Fibroblast of skin of left biceps (primary cell): ENCODE data around the gene BST1.
"Not testable (repeated sequence)": the region's sequence is repeated elsewhere in the genome, so short reads cannot be mapped to it uniquely, and the experiment has no call there.

Experiments used
- DNase-seq, 2 experiments: peaks; one replicate each; pipeline ENCODE4 v3.0.0-alpha.2; 2013; ENCODE audit warnings: low read depth in 2 of 2

Gene BST1

DNA sequence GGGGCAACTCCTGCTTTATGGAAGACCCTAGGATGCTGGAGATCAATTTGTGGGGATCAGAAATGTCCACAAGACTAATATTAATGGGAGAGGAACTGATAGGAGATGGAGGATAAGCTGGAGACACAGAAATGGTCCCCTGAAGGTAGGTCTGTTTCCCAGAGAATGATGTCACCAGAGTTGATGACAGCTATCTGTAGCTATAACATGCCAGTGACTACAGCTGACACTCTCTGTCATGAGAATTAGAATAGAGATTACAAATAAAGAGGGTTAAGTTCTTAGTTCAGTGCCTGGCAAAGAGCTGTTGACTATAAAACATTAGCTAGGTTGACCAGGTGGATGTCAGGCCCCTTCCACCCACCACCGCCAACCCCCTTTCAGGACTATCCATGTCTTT, 9.3 kb downstream of the BST1 start:
- no peak for DNase-seq

DNA sequence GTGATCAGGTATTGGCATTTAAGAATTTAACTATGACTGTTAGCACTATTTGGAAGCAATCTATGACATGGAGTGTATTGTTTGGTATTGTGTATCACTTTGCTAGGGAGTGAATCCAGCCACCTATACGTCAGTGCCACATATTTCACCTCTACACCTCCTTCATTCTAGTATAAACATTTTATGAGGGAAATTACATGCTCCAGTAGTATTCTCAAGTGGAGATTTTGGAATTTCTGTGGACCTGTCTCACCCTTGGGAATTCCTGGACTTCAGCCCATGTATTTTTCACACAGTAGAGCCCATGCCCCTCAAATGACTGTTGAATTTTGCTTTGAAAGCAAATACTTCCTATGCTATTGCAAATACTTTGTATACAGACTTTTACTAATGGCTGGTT, 11.3 kb downstream of the BST1 start:
- no peak for DNase-seq

DNA sequence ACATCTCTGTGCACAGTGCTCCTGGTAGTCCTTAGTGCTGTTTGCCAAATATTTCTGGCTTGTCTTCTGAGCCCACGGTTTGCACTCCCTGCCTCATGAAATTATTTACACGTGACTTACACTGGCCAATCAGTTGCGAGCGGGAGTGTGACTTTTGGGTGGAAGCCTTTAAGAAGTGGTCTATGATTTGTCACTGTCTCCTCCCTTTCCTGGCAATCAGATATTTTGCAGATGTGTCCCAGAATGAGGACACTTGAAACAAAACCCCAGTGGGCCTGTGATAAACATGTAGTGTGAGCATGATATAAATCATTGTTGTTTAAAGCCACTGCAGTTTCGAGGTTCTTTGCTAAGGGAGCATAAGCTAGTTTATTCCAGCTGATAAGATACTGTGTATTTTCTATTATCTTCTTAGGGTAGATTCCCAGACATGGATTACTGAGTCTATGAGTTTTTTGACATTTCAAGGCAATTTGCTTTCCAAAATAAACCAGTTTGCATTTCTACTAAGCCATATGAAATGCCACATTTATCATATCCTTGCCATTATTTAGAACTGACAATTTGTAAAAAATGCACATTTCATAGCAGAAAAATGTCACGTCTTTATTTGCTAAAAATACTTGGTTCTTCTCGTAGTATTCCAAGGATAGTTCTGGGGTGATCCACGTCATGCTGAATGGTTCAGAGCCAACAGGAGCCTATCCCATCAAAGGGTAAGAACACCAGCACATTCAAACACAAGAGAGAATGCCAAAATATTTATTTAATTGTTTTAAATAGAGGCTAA, 12.0 kb downstream of the BST1 start:
- no peak for DNase-seq

DNA sequence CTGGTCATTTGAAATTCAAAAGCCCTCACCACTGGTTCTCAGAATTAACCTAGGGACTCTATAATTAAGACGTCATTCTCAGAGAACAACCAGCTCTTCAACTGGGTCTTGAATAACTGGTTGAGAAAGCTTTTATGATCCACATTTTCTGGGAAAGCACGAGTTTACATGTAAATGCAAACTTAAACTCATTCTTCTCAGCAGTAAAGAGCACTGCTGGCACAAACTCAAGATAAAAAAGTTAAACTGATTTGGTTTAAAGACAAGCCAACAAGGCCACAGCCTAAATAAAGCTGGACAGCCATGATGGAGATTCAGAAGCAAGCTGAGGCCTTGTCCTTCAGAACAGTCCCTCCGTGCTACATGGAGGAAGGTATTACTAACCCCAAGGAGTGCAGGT, 13.2 kb downstream of the BST1 start:
- DNase-seq = no peak

DNA sequence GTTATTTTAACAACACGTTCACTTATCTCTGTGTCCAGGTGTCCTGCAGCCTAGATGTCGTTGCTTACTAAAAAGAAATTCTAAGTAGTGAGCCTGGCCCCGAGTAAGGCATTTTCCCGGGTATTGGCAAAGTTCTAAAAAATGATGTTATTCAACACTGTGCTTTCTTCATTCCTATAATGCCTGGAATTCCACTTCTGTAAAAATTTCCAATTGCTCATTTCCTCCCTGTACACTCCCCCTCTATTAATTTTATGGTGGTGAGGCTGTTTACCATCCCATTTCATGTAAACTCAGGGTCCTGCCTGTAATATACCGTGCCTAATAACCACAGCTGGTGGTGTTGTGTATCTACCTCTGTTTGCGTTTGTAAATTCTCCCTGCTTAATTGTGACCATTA, 14.2 kb downstream of the BST1 start:
- no peak for DNase-seq

DNA sequence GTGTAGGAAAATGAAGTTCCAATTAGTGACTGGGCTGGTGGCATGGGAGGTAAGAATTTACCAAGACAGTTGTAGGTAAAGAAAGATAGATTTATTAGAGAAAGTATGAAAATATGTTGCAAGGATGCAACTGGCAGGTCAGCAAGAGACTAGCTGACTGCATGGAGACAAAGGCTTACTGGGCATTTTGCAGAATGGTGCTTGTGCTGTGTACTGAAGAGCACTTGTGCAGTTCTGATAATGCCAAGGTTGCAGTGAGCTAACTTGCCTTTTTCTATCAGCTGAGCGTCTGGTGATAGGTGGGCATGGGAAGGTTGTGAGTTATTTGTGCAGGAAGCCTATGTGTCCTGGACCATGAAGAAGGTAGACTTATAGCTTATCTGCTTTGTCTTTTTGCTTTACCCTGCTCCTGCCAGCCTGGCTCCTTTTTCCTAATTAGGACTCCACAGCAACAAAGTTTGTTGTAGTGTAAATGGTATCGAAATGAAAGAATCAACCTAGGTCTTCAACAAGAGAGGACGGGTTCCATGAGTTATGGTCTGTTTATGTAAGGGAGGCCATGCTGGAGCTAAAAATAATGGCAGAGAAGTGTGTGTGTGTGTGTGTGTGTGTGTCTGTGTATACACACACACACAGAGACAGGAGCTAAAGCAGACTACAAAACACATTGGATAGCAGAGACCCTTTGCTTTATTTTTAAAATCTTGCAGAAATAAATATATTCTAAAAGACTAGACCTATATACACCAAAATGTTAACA, 15.0 kb downstream of the BST1 start:
- no peak for DNase-seq

DNA sequence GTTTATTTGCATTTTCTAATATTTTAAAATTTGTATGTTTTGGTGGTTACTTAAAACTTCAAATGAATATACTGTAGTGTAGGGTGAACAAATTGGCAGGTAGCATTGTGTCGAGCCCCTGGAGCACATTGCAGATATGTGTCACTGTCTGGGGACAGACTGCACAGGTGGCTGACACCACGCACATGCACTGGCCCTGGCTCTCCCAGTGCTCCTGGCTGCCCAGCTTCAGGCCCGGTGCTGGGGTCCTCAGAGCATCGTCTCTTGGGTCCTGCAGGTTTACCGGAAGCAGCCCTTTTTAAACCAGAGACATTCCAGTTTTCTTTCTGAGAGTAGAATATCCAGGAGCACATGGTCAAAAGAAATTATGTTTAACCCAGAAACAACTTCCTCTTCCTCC, 15.6 kb downstream of the BST1 start:
- no peak for DNase-seq

DNA sequence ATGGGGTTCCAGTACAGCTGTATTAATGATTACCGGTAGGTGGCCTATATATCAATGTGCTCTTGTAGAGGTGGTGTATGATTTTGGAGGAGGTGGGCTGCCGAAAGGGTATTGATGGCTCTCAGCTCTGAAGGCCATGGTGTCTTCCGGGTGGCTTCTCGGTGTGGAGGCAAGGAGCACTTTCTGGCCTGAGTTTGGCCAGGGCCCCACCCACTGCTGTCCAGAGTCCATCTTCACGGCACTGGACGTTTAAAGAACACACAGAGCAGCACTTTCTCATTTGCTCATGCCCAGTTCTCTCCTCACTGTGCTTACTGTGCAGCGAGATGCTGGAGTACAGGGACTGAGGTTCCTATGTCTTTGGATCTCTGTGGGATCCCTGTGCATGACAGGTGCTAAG, 16.1 kb downstream of the BST1 start:
- DNase-seq = no peak

DNA sequence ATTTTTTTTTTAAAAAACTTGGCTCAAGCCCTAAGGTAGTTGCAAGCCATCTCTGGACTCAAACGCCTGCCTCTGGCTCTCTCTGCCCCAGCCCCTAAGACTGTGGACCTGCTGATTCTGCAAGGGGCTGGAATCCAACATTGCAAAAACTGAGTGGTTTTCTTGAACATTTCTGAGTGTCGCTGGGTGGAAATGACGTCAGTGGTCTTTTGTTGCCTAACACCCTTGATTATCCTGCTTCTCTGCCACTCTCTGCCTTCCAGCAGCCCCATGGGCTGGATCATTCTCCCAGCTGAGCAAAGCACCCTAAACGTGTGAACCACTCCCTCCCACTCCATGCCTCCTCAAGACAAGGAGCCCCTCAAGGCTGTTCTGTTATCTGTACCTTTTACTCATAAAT, 16.6 kb downstream of the BST1 start:
- DNase-seq = no peak

DNA sequence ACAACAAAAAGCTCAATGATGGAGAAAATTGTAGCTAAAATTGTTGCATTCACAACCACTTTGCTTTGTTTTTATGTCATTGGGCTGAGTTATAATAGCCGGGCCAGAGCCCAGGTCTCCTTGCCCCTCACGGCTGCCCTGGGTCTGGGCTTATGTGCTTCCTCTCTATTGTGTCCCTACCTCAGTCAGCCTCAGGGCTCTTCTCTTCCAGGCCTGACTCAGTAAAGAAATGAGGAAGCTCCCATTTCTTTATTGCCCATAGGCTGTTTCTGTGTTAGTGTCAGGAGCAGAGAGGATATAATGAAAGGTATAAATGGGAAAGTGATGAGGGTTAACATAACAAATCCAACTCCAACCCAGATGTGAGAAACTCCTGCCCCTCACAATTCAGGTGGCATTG, 18.0 kb downstream of the BST1 start:
- DNase-seq = no peak

DNA sequence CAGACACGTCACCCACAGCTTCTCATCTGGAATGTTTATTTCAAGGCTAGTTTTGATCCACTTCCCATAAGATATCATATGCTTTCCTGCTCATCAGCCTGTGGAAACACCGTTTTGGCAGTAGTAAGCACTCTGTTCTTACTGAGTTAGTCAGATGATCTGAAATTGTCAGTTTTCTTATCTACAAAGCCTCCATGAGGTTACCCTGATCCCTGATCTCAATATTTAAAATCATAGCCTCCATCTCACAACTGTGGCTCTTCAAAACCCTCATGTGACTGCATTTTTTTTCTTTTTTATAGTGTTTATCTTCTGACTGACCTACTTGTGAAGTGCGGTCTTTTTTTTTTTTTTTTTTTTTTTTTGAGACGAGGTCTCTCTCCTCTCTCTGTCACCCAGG, 22.7 kb downstream of the BST1 start:
- no peak for DNase-seq

DNA sequence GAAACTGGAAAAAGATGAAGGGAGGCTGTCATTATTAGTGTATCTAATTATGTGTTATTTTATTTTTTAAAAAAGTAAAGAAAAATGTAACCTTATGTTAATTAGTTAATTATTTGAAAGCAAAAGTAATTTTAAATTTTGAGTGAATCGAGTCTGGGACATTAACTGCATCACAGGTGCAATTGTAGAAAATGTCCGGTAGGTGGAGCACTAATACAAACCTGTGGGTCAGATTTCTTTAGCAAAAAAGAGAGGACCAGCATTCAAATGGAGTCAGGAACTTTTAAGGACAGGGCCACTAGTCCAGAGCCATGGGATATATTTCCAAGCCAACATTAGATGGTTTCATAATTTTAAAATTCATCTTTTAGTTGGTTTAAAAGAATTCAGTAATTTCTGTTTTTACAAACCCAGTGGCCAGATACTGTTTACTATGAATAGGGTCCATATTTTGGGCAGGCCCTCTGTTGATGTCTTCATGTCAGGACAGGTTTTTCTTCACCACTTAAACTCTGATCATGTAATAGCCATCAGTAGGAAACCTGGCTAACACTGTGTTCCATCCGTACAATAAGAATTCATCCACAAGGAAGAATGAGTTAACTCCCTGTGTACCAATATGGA, 27.2 kb downstream of the BST1 start:
- no peak for DNase-seq

DNA sequence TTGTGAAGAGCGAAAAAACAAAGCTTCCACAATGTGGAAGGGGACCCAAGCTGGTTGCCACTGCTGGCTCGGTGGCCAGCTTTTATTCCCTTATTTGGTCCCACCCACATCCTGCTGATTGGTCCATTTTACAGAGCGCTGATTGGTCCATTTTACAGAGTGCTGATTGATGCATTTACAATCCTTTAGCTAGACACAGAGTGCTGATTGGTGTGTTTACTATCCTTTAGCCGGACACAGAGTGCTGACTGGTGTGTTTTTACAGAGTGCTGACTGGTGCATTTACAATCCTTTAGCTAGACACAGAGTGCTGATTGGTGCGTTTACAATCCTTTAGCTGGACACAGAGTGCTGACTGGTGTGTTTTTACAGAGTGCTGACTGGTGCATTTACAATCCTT, 30.2 kb downstream of the BST1 start:
- DNase-seq = not testable (repeated sequence)

DNA sequence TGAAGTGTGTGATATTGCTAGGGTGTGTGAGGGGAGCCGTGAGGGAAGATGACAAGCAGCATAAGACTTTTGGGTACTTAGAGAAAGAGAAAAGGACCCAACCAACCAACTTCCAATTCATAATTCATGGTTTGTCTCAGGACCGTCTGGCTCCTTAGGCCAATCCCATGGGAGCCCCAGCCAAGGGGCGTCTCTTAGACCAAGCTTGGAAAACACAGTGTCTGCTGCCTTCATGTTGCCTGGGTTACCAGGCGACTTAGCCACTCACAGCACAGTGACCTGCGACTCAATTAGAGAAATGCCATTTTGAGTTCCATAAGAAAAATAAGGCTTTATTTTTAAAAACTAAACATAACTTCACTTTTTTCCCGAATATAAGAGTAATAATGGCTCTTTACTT, 32.7 kb downstream of the BST1 start:
- DNase-seq = no peak

DNA sequence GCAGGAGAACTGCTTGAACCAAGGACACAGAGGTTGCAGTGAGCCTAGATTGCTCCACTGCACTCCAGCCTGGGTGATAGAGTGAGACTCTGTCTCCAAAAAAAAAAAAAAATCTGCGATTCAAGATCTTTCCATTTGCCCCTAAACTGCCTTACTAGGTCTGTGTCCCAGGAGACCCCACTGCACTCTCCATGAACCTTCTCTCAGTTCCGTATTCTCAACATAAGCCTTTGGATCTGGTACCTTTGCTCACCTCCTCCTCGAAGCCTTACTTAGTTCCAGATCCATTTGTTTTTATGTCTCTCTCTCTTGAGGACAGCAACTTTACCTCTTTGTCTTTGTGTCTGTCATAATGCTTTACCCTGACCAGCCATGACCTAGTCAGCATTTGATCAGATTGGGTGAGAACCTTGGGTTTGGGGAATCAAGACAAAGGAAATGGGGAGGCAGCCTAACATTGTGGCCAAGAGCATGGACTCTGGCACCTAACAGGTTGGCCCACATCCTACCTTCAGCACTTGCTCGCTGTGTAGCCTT, 33.7 kb downstream of the BST1 start:
- DNase-seq = no peak

DNA sequence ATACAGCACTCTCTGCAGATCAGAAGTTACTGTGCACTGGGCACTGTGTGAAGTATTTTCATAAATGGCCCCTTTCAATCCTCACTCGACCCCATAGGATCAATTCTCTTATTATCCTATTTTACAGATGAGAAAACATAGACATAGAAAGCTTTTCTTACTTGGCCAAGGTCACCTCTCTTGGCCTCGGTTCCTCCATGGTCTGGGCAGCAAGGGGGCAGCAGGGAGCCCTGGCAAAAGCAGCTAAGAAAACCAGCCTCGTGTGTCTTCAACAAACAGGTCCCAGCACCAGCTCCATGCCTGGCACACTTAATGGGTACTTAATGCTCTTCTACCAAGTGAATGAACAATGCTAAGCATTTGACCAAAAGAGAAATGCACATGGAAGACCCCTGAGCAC, 34.4 kb downstream of the BST1 start:
- DNase-seq = no peak

DNA sequence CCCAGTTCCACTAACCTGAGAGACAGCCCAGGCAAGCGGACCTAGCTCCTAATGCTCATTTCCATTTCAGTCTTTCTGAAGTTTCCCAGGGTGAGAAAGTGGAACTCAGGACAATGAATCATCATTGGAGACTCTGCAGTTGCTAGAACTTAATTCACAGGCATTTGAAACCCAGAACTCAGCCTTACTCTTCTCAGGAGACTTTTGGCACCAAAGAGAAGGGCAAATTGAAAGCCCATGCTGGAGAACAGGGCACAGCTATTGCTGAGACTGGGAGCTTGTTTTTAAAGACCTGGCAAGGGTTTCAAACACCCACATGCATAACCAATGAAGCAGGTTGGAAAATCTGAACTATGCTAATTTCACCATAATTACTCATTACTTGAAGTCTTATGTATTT, 36.0 kb downstream of the BST1 start:
- DNase-seq = no peak

DNA sequence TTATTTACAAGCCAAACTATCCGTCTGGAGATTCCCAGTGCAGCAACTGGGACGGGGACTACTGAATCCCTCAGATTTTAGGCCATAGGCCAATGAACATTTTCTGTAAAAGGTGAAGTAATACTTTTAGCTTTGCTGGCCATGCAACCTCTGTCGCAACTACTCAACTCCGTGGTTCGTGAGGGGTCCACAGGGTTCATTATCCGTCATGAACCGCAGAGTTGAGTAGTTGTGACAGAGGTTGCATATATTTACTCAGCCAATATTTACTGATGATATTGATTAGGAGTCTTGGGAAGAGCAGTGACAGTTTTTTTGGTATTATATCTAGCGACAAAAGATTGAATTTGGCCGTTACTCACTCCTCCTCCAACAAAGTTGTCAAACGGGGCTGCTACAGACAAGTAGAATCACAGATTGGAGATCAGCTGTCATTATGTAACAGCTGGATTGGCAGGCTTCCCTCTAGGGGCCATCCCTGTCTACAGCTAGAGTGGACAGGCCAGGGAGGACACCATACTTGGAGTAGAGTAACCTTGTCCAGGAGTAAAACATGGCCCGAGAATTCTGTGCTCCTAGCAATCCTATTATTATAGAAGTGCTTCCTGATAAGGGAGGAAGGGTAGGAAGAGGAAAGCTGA, 38.0 kb downstream of the BST1 start:
- DNase-seq = no peak

DNA sequence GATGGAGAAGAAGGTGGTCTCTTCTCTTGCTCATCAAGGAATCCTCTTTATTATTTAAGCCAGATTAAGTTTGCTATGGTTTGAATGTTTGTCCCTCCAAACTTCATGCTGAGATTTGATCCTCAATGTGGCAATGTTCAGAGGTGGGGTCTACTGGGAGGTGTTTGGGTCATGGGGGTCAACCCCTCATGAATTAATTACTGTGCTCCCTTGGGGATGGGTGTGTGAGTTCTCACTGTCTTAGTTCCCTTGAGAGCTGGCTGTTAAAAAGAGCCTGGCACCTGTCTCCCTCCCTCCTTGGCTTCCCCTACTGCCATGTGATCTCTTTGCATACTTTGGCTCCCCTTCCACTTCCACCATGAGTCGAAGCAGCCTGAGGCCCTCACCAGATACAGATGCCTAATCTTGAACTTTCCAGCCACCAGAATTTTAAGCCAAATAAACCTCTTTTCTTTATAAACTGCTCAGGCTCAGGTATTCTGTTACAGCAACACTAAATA, 39.3 kb downstream of the BST1 start:
- DNase-seq = no peak

DNA sequence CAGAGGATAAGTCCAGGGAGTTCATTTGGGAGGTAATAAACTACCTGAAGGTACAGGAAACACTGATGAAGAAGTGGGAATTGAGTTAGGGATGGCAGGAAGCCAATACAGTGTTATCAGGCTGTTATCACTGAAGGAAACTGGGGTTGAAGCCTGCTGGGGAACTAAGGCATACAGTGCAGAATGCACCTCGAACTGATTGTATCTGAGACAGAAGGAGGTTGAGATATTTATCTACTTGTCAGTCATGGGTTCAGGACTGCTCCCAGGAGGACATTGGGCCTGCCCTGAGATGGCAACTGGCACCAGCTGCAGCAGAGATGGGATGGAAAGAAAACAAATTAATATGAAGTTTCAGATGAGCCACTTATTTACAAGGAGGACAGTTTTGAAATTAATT, 39.8 kb downstream of the BST1 start:
- no peak for DNase-seq

DNA sequence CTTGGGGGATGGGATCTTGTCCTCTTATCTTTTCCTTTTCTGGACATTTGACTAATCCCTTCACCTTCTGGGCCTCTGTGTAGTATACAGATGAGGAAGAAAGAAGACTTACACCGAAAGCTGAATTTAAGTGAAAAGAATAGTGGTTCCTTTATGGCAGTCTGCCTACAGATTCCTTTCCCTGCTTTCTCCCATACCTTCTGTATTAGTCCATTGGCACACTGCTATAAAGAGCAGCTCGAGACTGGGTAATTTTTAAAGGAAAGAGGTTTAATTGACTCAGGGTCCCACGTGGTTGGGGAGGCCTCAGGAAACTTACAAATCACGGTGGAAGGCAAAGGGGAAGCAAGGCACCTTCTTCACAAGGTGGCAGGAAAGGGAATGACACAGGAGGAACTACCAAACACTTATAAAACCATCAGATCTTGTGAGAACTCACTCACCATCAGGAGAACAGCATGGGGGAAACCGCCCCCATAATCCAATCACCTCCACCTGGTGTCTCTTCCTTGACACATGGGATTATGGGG, 41.2 kb downstream of the BST1 start:
- DNase-seq = no peak

DNA sequence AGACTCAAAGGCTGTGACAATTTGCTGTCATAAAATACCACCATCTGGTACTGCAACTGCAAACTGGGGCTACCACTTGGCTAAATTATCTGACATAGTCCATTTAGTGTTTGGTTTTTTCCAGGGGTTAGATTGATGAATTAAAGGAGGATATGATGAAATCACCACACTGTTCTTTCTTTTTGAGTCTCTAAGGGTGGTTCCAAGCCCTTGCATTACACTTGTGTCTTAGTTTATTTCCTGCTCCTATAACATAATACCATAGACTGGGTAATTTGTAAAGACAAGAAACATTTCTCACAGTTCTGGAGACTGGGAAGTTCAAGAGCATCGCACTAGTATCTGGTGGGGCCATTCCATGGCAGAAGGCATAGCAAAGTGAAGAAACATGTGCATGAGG, 43.2 kb downstream of the BST1 start:
- no peak for DNase-seq
